ENCODE measurements around the gene OSBPL8. TPM values are rescaled to one million over a fixed set of nuclear protein-coding genes. Genes with fewer than 3 reads are reported as not detected.

Gene OSBPL8
- total RNA-seq, 1 donor from 2014 or later = 56.1 TPM

GRCh38 chr12:76562130-76562529 lies 2.6 kb upstream of the OSBPL8 start:
- Mint-ChIP-seq H3K9me3 (no peaks in the 10 kb centered on the region), H3K27me3 (no peaks in the 10 kb centered on the region), H3K4me1 (ENCODE audit: unreplicated experiment) (no peaks in the 10 kb centered on the region), H3K4me3 (no peak overlapping the region), H3K27ac (peak overlapping the region; percentile 35), H3K36me3 (no peaks in the 10 kb centered on the region)
- no peak for DNase-seq (ENCODE audit: extremely low spot score, unreplicated experiment)
- no peak for TF ChIP-seq CTCF (conservative IDR thresholded peaks at IDR 0.05)

- Mint-ChIP-seq H3K4me3 (peak overlapping the region; percentile 98), H3K9me3 (no peaks in the 10 kb centered on the region), H3K4me1 (ENCODE audit: unreplicated experiment) (peaks cover 15% of the 10 kb centered on the region), H3K27ac (peak overlapping the region; percentile 96), H3K27me3 (no peaks in the 10 kb centered on the region), H3K36me3 (no peaks in the 10 kb centered on the region)
- DNase-seq (ENCODE audit: extremely low spot score, unreplicated experiment) = no peak
- no peak for TF ChIP-seq CTCF (conservative IDR thresholded peaks at IDR 0.05)
Measured at GRCh38 chr12:76560086-76560491, 518 bp upstream of the OSBPL8 start.

- H3K27ac Mint-ChIP-seq = peak overlapping the region; percentile 96
- H3K4me3 Mint-ChIP-seq = peak overlapping the region; percentile 98
- no peak for TF ChIP-seq CTCF (conservative IDR thresholded peaks at IDR 0.05)
- H3K36me3 Mint-ChIP-seq = no peaks in the 10 kb centered on the region
- peaks cover 16% of the 10 kb centered on the region for H3K4me1 Mint-ChIP-seq (ENCODE audit: unreplicated experiment)
- no peaks in the 10 kb centered on the region for H3K9me3 Mint-ChIP-seq
- H3K27me3 Mint-ChIP-seq = no peaks in the 10 kb centered on the region
- DNase-seq (ENCODE audit: extremely low spot score, unreplicated experiment) = no peak
Measured at GRCh38 chr12:76558684-76559399, 729 bp downstream of the OSBPL8 start.

- no peaks in the 10 kb centered on the region for H3K9me3 Mint-ChIP-seq
- no peaks in the 10 kb centered on the region for H3K36me3 Mint-ChIP-seq
- H3K27ac Mint-ChIP-seq = no peak overlapping the region
- DNase-seq (ENCODE audit: extremely low spot score, unreplicated experiment) = no peak
- H3K4me1 Mint-ChIP-seq (ENCODE audit: unreplicated experiment) = peaks cover 27% of the 10 kb centered on the region
- no peak for TF ChIP-seq CTCF (conservative IDR thresholded peaks at IDR 0.05)
- no peaks in the 10 kb centered on the region for H3K27me3 Mint-ChIP-seq
- peak overlapping the region; percentile 37 for H3K4me3 Mint-ChIP-seq
Measured at GRCh38 chr12:76556368-76556767, 3.2 kb downstream of the OSBPL8 start.

- H3K9me3 Mint-ChIP-seq = no peaks in the 10 kb centered on the region
- H3K36me3 Mint-ChIP-seq = no peaks in the 10 kb centered on the region
- peaks cover 30% of the 10 kb centered on the region for H3K4me1 Mint-ChIP-seq (ENCODE audit: unreplicated experiment)
- H3K4me3 Mint-ChIP-seq = peak overlapping the region; percentile 1
- no peak for TF ChIP-seq CTCF (conservative IDR thresholded peaks at IDR 0.05)
- no peak overlapping the region for H3K27ac Mint-ChIP-seq
- no peak for DNase-seq (ENCODE audit: extremely low spot score, unreplicated experiment)
- H3K27me3 Mint-ChIP-seq = no peaks in the 10 kb centered on the region
Measured at GRCh38 chr12:76555797-76556196, 3.8 kb downstream of the OSBPL8 start.

All from type B pancreatic cell (in vitro differentiated cells).